ENCODE results near the gene RAD51C. TPM values are rescaled to one million over a fixed set of nuclear protein-coding genes. Genes with fewer than 3 reads are reported as not detected.

Gene RAD51C
- total and polyA plus RNA-seq, 9 of the 15 experiments (the other 6 are each of a cell fraction or from before 2014, with no cell fraction given) = 93.9 to 341 (median 135) TPM

- TF ChIP-seq, protein P1, sequence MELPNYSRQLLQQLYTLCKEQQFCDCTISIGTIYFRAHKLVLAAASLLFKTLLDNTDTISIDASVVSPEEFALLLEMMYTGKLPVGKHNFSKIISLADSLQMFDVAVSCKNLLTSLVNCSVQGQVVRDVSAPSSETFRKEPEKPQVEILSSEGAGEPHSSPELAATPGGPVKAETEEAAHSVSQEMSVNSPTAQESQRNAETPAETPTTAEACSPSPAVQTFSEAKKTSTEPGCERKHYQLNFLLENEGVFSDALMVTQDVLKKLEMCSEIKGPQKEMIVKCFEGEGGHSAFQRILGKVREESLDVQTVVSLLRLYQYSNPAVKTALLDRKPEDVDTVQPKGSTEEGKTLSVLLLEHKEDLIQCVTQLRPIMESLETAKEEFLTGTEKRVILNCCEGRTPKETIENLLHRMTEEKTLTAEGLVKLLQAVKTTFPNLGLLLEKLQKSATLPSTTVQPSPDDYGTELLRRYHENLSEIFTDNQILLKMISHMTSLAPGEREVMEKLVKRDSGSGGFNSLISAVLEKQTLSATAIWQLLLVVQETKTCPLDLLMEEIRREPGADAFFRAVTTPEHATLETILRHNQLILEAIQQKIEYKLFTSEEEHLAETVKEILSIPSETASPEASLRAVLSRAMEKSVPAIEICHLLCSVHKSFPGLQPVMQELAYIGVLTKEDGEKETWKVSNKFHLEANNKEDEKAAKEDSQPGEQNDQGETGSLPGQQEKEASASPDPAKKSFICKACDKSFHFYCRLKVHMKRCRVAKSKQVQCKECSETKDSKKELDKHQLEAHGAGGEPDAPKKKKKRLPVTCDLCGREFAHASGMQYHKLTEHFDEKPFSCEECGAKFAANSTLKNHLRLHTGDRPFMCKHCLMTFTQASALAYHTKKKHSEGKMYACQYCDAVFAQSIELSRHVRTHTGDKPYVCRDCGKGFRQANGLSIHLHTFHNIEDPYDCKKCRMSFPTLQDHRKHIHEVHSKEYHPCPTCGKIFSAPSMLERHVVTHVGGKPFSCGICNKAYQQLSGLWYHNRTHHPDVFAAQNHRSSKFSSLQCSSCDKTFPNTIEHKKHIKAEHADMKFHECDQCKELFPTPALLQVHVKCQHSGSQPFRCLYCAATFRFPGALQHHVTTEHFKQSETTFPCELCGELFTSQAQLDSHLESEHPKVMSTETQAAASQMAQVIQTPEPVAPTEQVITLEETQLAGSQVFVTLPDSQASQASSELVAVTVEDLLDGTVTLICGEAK (IDR thresholded peaks at IDR 0.05) = peak; percentile 65; the same call in 1 of the 2 replicates
- TF ChIP-seq, protein P1 (CRISPR knock-in tag; IDR thresholded peaks at IDR 0.05) = no peak
- TF ChIP-seq SUPT5H (IDR thresholded peaks at IDR 0.05) = peak; percentile 100
- TF ChIP-seq ZNF184 (CRISPR knock-in tag; IDR thresholded peaks at IDR 0.05) = no peak
- peak; percentile 86 for TF ChIP-seq SNRNP70 (optimal IDR thresholded peaks at IDR 0.05; ENCODE audit: low read depth, low read length)
- peak; percentile 66 to 99; a peak in 3 of 4 replicates for TF ChIP-seq SRF (CRISPR knock-in tag; IDR thresholded peaks at IDR 0.05)
- no peak for TF ChIP-seq HNRNPK (IDR thresholded peaks at IDR 0.05; ENCODE audit: low read depth, low read length, poor library complexity, severe bottlenecking)
- TF ChIP-seq TEAD4 (IDR thresholded peaks at IDR 0.05; ENCODE audit: low read length) = peak; percentile 97
- TF ChIP-seq TEAD4 (CRISPR knock-in tag; IDR thresholded peaks at IDR 0.05; ENCODE audit: borderline replicate concordance) = no peak
- TF ChIP-seq IRF9 (tag; IDR thresholded peaks at IDR 0.05) = peak; percentile 86
- TF ChIP-seq, protein P2, sequence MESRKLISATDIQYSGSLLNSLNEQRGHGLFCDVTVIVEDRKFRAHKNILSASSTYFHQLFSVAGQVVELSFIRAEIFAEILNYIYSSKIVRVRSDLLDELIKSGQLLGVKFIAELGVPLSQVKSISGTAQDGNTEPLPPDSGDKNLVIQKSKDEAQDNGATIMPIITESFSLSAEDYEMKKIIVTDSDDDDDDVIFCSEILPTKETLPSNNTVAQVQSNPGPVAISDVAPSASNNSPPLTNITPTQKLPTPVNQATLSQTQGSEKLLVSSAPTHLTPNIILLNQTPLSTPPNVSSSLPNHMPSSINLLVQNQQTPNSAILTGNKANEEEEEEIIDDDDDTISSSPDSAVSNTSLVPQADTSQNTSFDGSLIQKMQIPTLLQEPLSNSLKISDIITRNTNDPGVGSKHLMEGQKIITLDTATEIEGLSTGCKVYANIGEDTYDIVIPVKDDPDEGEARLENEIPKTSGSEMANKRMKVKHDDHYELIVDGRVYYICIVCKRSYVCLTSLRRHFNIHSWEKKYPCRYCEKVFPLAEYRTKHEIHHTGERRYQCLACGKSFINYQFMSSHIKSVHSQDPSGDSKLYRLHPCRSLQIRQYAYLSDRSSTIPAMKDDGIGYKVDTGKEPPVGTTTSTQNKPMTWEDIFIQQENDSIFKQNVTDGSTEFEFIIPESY (CRISPR knock-in tag; IDR thresholded peaks at IDR 0.05) = no peak; the same call in 1 of the 2 replicates
- TF ChIP-seq TCF7L2 (IDR thresholded peaks at IDR 0.05; ENCODE audit: low read depth, low read length) = no peak
- TF ChIP-seq PRMT5 (CRISPR knock-in tag; IDR thresholded peaks at IDR 0.05) = no peak
- TF ChIP-seq ZNF449 (CRISPR knock-in tag; IDR thresholded peaks at IDR 0.05) = peak; percentile 71
Measured at GRCh38 chr17:58679263-58680037, 13.0 kb upstream of the RAD51C start (continued).

Data from K562 (cell line).